K562 (cell line): Measurements from ENCODE around the gene PAX2. TPM values are rescaled to one million over a fixed set of nuclear protein-coding genes. Genes with fewer than 3 reads are reported as not detected.

ENCODE experiments used
- CHD4 ChIP-seq: fragments of 200-600 bp; sonication (generic); IDR thresholded peaks from 3 replicates; pipeline ENCODE4 v1.6.1; 2012; ENCODE audit warnings: low read depth, mild to moderate bottlenecking, mixed read lengths, low read length, inconsistent platforms; ENCODE audit not compliant: insufficient read depth, insufficient replicate concordance, poor library complexity, severe bottlenecking
- HDAC8 ChIP-seq: fragments of 450-650 bp; IDR thresholded peaks from 2 replicates; pipeline ENCODE4 v1.6.1; 2016; ENCODE audit warnings: mild to moderate bottlenecking, missing genetic modification characterization, moderate library complexity, missing compliant biosample characterization
- RBM25 ChIP-seq: fragments of 200-400 bp; formaldehyde crosslinking; IDR thresholded peaks from 2 replicates; pipeline ENCODE4 v1.6.1; 2018; ENCODE audit warnings: low read length, low read depth, moderate library complexity; ENCODE audit not compliant: severe bottlenecking
- RFX1 ChIP-seq: fragments of 450-650 bp; IDR thresholded peaks from 2 replicates; pipeline ENCODE4 v1.6.1; 2016; ENCODE audit warnings: mild to moderate bottlenecking, moderate library complexity
- SMARCA5 ChIP-seq: fragments of 450-650 bp; IDR thresholded peaks from 2 replicates; pipeline ENCODE4 v1.6.1; 2016
- ZBTB40 ChIP-seq, 2 experiments: fragments of 450-650 bp in 1 of 2; sonication (generic) in 1 of 2; formaldehyde crosslinking in 1 of 2; IDR thresholded peaks; 2 replicates each; pipeline versions ENCODE4 v1.7.1 to v1.9.0; 2016 to 2022; ENCODE audit warnings: inconsistent platforms in 1 of 2, mild to moderate bottlenecking in 1 of 2, missing genetic modification reagents in 1 of 2
- ZFP36 ChIP-seq: fragments of 150-350 bp; IDR thresholded peaks from 2 replicates; pipeline ENCODE4 v1.6.1; 2018; ENCODE audit warnings: low read length, low read depth; ENCODE audit not compliant: partially characterized antibody
- ZNF134 ChIP-seq: fragments of 250-450 bp; sonication (Bioruptor Pico); conservative IDR thresholded peaks from 2 replicates; pipeline ENCODE4 v1.4.0; 2020
- ZNF212 ChIP-seq: fragments of 450-650 bp; formaldehyde crosslinking; IDR thresholded peaks from 2 replicates; pipeline ENCODE4 v1.4.0; 2020; ENCODE audit warnings: mild to moderate bottlenecking
- ZNF41 ChIP-seq: fragments of 250-450 bp; sonication (Bioruptor Pico); conservative IDR thresholded peaks from 2 replicates; pipeline ENCODE4 v1.4.0; 2020; ENCODE audit warnings: mild to moderate bottlenecking
- ZNF436 ChIP-seq: fragments of 250-450, 450-650 bp; sonication (Bioruptor Pico); formaldehyde crosslinking; IDR thresholded peaks from 2 replicates; pipeline ENCODE4 v1.7.0; 2020; ENCODE audit warnings: mild to moderate bottlenecking
- ZNF589 ChIP-seq: fragments of 200-800 bp; sonication (Bioruptor generic); IDR thresholded peaks from 2 replicates; pipeline ENCODE4 v1.6.1; 2016; ENCODE audit warnings: low read depth, missing genetic modification characterization, missing compliant biosample characterization
- ZNF696 ChIP-seq: fragments of 250-450 bp; sonication (Bioruptor Pico); conservative IDR thresholded peaks from 2 replicates; pipeline ENCODE4 v1.4.0; 2020; ENCODE audit warnings: mild to moderate bottlenecking, moderate library complexity
- polyA plus RNA-seq, 8 experiments: library from polyadenylated mRNA; depleted of rRNA in 4 of 8; stranded (reverse) in 5 of 8; unstranded in 3 of 8; fragments of >200 nt; fragmentation: Nextera tagmentation in 2 of 8; fragmentation: Illumina TruSeq in 1 of 8; extraction: Ambion mirVana in 2 of 8; extraction: Trizol in 1 of 8; gene quantifications; 2 replicates each; pipeline versions ENCODE4 v1.2.1 to v1.2.3, GENCODE V29; 2011 to 2014; ENCODE audit warnings: inconsistent platforms in 1 of 8, missing spikeins in 1 of 8
- total RNA-seq, 7 experiments: library from RNA; depleted of rRNA in 6 of 7; stranded (reverse); fragments of >200 nt in 6 of 7; fragmentation: Illumina TruSeq in 2 of 7; extraction: Trizol in 2 of 7; gene quantifications; 2 replicates each; pipeline versions ENCODE4 v1.2.1 to v1.2.3, GENCODE V29; 2011 to 2021; ENCODE audit warnings: low replicate concordance in 1 of 7

Gene PAX2
- total and polyA plus RNA-seq, 9 of the 15 experiments (the other 6 are each of a cell fraction or from before 2014, with no cell fraction given), result not detected

DNA sequence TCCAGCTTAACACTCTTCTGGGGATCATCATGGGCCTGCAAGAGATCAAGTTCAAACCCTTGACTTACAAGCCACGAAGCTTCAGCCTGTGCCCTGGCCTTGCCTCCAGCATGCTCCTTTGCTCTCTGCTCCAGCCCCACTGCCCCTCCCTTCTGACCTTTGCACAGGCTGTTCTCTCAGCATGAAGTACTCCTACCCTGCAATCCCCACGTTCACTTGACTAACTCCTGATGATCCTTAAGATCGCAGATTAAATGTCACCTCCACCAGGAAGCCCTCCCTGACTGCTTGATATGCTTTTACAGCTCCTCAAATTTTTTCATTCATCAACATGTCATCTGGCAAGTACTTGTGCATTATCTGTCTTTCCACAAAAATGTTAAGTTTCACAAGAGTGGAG lies 91.9 kb downstream of the PAX2 start (continued):
- TF ChIP-seq ZBTB40 (IDR thresholded peaks at IDR 0.05), result no peak
- no peak for TF ChIP-seq ZBTB40 (CRISPR knock-in tag; IDR thresholded peaks at IDR 0.05)
- TF ChIP-seq ZNF212 (CRISPR knock-in tag), result no peak
- TF ChIP-seq ZNF134, result no peak
- TF ChIP-seq RBM25, result peak; percentile 85
- no peak for TF ChIP-seq CHD4
- no peak for TF ChIP-seq ZNF696
- TF ChIP-seq HDAC8 (tag), result no peak
- no peak for TF ChIP-seq ZNF589 (CRISPR knock-in tag)
- TF ChIP-seq ZFP36, result peak; percentile 97
- TF ChIP-seq ZNF436 (CRISPR knock-in tag), result 0 out of 2 replicates have a peak, but pooled peaks have one; percentile 28
- no peak for TF ChIP-seq ZNF41 (CRISPR knock-in tag)
- TF ChIP-seq RFX1, result no peak
- peak; percentile 76; the same call in 1 of the 2 replicates for TF ChIP-seq SMARCA5
